NB4 (cell line): Measurements from ENCODE around the gene SLC9A8.
A peak's percentile ranks its signal among the peaks of the same experiment; 100 is the strongest.
"Not testable (repeated sequence)": the region's sequence is repeated elsewhere in the genome, so short reads cannot be mapped to it uniquely, and the experiment has no call there.

Experiments used
- DNase-seq: peaks from one replicate; pipeline ENCODE4 v3.0.0; 2010; ENCODE audit warnings: low read depth
- H3K4me3 ChIP-seq: one replicate; pipeline ENCODE4 v1.5.1; 2011; ENCODE audit warnings: mild to moderate bottlenecking, low read depth, low read length, moderate library complexity
- MAX ChIP-seq: IDR thresholded peaks from 2 replicates; pipeline ENCODE4 v1.6.1; 2011; ENCODE audit warnings: low read depth, low read length
- MYC ChIP-seq: IDR thresholded peaks from 2 replicates; pipeline ENCODE4 v1.6.1; 2011; ENCODE audit warnings: low read depth, low read length
- POLR2A ChIP-seq: IDR thresholded peaks from 2 replicates; pipeline ENCODE4 v1.6.1; 2011; ENCODE audit warnings: mild to moderate bottlenecking; ENCODE audit not compliant: insufficient read length; ENCODE audit errors: extremely low read depth
- TF ChIP-seq, protein P1 (sequence below): IDR thresholded peaks from one replicate; pipeline ENCODE4 v1.5.1; 2012; ENCODE audit warnings: low read depth, low read length

The SLC9A8 gene

GRCh38 chr20:49768204-49769047 is 44.2 kb upstream of the SLC9A8 start:
- H3K4me3 ChIP-seq, result peak overlapping the region; percentile 25
- TF ChIP-seq, protein P1, sequence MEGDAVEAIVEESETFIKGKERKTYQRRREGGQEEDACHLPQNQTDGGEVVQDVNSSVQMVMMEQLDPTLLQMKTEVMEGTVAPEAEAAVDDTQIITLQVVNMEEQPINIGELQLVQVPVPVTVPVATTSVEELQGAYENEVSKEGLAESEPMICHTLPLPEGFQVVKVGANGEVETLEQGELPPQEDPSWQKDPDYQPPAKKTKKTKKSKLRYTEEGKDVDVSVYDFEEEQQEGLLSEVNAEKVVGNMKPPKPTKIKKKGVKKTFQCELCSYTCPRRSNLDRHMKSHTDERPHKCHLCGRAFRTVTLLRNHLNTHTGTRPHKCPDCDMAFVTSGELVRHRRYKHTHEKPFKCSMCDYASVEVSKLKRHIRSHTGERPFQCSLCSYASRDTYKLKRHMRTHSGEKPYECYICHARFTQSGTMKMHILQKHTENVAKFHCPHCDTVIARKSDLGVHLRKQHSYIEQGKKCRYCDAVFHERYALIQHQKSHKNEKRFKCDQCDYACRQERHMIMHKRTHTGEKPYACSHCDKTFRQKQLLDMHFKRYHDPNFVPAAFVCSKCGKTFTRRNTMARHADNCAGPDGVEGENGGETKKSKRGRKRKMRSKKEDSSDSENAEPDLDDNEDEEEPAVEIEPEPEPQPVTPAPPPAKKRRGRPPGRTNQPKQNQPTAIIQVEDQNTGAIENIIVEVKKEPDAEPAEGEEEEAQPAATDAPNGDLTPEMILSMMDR, result no peak
- no peak for TF ChIP-seq POLR2A
- TF ChIP-seq MAX, result peak; percentile 51
- peak; percentile 46 for TF ChIP-seq MYC
- peak; percentile 97 for DNase-seq

- no peak for TF ChIP-seq MAX
- TF ChIP-seq, protein P1, result no peak
- no peak for TF ChIP-seq MYC
- TF ChIP-seq POLR2A, result no peak
- DNase-seq, result no peak
- no peak overlapping the region for H3K4me3 ChIP-seq
Observed at GRCh38 chr20:49769048-49769581, 43.5 kb upstream of the SLC9A8 start.

GRCh38 chr20:49770634-49771033 is 42.0 kb upstream of the SLC9A8 start:
- no peak for TF ChIP-seq POLR2A
- TF ChIP-seq, protein P1, result no peak
- no peak for TF ChIP-seq MAX
- TF ChIP-seq MYC, result no peak
- no peak for DNase-seq
- no peak overlapping the region for H3K4me3 ChIP-seq

- not testable (repeated sequence) for DNase-seq, H3K4me3 ChIP-seq
Observed at GRCh38 chr20:49774213-49774612, 38.4 kb upstream of the SLC9A8 start.

DNA sequence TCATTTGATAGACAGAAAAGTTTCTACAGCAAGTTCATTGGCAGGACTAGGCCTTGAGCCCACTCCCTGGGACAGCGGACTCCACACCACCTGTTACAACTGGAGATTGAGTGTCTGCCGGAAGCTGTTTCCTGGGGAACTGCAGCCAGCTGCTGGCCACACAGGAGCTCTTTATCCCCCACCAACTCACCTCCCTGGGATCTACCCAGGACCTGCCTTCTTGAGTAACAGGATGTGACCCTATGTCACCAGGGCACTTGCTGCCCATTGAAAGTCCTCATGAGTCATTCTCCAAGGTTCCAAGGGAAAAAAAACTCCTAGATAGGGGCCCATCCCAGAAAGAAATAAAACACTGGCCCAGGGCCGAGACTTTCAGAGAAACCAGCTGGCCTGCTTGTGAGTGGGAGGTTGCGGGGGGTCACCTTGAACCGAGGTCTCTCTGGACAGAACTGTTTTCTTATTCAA is 37.4 kb upstream of the SLC9A8 start:
- TF ChIP-seq MYC, result no peak
- no peak overlapping the region for H3K4me3 ChIP-seq
- peak; percentile 62 for DNase-seq

DNA sequence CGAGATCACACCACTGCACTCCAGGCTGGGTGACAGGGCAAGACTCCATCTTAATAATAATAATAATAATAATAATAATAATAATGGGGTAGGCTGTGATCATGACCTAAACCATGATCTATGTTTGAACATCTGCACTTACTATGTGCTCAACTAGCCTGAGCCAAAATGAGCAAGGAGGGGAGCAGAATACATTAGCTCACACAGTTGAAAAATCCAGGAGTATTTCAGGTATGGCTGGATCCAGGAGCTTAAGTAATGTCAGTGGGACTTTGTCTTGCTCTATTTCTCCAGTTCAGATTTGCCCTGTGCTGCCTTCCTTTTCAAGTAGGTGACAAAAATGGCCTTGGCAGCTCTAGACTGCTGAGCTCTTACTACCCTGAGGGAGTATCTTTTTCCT is 32.7 kb upstream of the SLC9A8 start:
- TF ChIP-seq POLR2A, result no peak
- no peak for TF ChIP-seq MAX
- TF ChIP-seq, protein P1, result no peak
- no peak for TF ChIP-seq MYC
- DNase-seq, result no peak

More for the DNA sequence above, 32.7 kb upstream of the SLC9A8 start:
- H3K4me3 ChIP-seq, result no peak overlapping the region
